Measurements from ENCODE around the gene POLH. TPM values are rescaled to one million over a fixed set of nuclear protein-coding genes. Genes with fewer than 3 reads are reported as not detected.
"Not testable (repeated sequence)": the region's sequence is repeated elsewhere in the genome, so short reads cannot be mapped to it uniquely, and the experiment has no call there.

The POLH gene
- total RNA-seq, 1 donor from 2014 or later: 5.9 TPM

DNA sequence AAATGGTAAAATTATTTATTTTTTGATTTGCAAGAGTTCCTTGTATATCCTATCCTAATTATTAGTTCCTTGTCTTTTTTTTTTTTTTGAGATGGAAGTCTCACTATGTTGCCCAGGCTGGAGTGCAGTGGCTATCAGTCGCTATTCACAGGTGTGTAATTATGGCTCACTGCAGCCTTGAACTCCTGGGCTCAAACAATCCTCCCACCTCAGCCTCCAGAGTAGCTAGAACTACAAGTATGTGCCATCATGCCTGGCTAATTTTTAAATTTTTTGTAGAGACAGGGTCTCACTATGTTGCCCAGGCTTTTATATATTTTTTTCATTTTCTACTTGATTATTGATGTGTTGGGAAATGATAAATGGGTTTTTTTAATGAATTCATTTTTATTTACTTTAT lies 13.6 kb downstream of the POLH start:
- DNase-seq (ENCODE audit: missing footprints); intact Hi-C loops (cut with DNase I); ATAC-seq: not testable (repeated sequence)

DNA sequence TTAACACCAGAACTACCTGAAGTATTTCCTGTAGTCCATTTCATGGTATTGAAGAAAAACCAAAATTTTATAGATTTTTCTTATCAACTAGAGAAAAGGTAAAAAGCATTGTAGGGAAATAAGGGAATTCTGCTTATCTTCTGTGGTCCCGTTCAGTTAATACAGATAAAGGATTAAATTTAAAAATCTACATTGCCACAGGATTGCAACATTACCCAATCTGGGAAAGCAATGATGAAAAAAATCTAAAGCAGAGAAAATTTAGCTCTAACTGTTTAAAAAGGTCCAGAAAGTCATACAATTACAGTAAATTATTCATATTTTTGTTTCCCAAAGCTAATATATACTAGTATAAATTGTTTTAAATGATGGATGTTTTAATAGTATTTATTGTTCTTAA lies 18.0 kb downstream of the POLH start:
- DNase-seq (ENCODE audit: missing footprints): no peak
- ATAC-seq: no peak
- intact Hi-C loops (cut with DNase I): no loop called here

DNA sequence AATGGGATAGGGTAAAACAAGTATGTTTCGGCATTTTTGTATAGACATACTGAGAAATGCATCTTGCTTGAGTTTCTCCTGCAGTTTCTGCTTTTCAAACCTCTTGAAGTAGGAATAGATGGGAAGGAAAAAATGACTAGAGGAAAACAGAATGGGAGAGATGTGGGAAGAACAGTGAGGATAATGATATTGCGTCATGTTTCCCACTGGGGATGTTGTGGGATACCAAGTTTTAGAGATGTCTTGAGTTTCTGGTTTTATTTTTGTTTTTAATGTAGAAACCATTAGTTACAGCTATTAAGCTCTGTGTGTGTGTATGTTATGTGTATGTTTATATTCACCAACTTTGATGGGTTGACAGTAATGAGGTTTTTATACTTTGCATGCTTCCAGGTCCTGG lies 24.6 kb downstream of the POLH start:
- no peak for DNase-seq (ENCODE audit: missing footprints)
- intact Hi-C loops (cut with DNase I): no loop called here

DNA sequence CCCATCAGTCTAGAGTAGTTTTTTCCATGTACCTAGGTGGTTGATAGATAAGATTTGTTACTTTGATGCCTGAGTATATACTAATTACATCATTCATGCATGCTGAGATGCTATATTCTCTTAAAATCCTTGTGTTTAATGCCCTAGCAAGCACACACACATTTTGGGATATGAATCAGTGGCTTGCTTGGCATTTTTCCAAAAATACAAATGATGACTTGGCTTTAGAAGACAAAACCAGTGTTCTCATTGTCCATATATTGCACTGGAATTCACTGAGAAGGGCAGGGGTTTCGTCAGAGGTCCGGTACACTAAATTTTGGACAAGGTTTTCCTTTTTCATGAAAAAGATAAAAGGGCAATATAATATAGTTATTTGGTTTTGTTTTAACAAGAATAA lies 28.2 kb downstream of the POLH start:
- intact Hi-C loops (cut with DNase I): no loop called here
- ATAC-seq: no peak
- DNase-seq (ENCODE audit: missing footprints): no peak

More for the DNA sequence above, 24.6 kb downstream of the POLH start:
- ATAC-seq: no peak

DNA sequence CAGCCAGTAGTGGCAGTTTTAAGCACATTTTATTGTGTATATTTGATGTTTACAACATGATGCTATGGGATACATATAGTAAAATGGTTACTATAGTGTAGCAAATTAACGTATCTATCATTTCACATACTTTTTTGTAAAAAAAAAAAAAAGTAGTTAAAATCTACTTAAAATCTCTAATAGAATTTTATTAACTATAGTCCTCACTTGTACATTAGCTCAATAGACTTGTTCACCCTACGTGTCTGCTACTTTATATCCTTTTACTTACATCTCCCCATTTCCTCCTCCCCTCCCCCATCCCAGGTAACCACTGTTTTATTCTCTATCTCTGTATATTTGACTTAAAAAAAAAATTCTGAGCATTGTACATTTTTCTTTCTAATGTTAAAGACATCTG lies 30.0 kb downstream of the POLH start:
- no peak for ATAC-seq
- no peak for DNase-seq (ENCODE audit: missing footprints)
- intact Hi-C loops (cut with DNase I): no loop called here

DNA sequence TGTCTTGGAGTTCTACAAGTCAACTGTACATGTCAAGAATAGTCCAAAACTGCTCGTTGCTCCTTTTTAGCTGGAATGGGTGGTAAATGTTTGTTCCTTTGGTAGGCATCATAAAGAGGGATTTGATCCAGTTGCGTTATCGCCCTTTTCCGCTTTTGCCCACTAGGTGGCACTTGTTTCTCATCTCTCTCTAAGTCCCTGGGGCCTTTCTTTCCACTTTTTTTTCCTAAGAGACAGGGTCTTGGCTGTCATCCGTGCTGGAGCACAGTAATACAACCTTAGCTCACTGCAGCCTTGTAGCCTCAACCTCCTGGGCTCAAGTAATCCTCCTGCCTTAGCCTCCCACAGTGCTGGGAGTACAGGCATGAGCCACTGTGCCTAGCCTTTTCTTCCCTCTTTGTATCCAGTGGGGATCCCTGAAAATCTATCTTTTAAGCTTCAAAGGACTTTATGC lies 32.4 kb downstream of the POLH start:
- intact Hi-C loops (cut with DNase I): loop anchor here (1.0 kb wide), 1 partner anchor 469 kb away; no protein-coding TSS in a partner anchor
- peak; percentile 57 for ATAC-seq
- no peak for DNase-seq (ENCODE audit: missing footprints)

DNA sequence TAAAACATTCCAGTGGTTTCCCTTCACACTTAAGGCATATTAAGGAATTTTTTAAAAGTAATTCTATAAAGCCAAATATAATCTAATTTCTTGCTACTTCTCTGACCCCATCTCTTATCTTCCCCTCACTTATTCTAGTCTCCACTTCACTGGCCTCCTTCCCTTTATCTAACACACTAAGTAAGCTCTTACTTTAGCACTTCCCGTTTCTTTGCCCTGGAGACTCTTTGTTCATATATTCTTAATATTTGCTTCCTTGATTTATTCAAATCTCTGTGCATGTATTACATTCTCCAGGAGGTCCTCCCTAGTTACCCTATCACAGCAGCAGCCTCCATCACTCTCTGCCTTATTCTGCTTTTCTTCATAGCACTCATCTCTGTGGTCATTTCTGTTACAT lies 32.8 kb downstream of the POLH start:
- intact Hi-C loops (cut with DNase I): loop anchor here (1.0 kb wide), 1 partner anchor 468 kb away; no protein-coding TSS in a partner anchor
- no peak for ATAC-seq

DNA sequence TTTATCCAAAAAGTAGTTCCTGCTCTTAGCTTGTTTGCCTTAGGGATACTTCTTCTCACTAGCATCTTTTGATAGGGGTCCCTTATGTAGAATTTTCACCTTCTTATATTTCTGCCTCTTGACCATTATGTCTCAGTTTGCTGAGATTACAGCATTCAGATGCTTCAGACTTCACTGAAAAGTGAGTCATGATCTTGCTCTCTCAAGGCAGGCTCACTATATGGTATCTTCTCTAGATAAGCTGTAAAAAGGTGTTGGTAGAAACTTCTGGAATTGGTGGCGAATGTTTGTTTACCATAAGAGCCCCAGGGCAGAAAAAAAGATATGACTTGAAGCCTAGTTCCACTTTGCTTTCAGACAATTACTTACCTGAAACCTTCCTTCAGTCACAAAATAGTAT lies 33.4 kb downstream of the POLH start:
- DNase-seq (ENCODE audit: missing footprints) (no peak), ATAC-seq (no peak)
- intact Hi-C loops (cut with DNase I): no loop called here

More for the DNA sequence above, 32.8 kb downstream of the POLH start:
- no peak for DNase-seq (ENCODE audit: missing footprints)

DNA sequence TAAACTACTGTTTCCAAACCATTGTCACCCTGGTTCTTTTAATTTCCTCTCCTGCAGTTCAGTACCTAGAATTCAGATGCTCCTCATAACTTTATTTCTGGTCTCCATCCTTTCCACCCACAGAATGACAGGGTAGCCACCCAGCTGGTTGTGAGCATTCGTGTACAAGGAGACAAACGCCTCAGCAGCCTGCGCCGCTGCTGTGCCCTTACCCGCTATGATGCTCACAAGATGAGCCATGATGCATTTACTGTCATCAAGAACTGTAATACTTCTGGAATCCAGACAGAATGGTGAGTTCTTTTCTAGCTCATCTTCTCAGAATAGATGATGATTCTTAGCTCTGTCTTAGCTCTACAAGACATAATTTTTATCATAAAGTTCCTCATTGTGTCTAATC lies 34.4 kb downstream of the POLH start:
- DNase-seq (ENCODE audit: missing footprints) (no peak), ATAC-seq (no peak)
- intact Hi-C loops (cut with DNase I): no loop called here

DNA sequence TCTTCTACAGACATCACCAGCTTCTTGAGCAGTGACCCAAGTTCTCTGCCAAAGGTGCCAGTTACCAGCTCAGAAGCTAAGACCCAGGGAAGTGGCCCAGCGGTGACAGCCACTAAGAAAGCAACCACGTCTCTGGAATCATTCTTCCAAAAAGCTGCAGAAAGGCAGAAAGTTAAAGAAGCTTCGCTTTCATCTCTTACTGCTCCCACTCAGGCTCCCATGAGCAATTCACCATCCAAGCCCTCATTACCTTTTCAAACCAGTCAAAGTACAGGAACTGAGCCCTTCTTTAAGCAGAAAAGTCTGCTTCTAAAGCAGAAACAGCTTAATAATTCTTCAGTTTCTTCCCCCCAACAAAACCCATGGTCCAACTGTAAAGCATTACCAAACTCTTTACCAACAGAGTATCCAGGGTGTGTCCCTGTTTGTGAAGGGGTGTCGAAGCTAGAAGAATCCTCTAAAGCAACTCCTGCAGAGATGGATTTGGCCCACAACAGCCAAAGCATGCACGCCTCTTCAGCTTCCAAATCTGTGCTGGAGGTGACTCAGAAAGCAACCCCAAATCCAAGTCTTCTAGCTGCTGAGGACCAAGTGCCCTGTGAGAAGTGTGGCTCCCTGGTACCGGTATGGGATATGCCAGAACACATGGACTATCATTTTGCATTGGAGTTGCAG lies 37.9 kb downstream of the POLH start:
- no peak for DNase-seq (ENCODE audit: missing footprints)
- intact Hi-C loops (cut with DNase I): no loop called here
- no peak for ATAC-seq

DNA sequence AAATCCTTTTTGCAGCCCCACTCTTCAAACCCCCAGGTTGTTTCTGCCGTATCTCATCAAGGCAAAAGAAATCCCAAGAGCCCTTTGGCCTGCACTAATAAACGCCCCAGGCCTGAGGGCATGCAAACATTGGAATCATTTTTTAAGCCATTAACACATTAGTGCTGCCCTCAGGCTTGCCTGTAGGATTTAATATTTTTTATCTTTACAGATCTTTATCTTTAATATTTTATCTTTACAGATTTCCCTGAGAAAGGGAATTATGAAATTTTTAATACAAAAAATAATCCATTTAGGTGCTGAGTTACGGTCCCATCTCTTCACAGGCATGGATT lies 38.4 kb downstream of the POLH start:
- DNase-seq (ENCODE audit: missing footprints): no peak
- intact Hi-C loops (cut with DNase I): no loop called here
- no peak for ATAC-seq

DNA sequence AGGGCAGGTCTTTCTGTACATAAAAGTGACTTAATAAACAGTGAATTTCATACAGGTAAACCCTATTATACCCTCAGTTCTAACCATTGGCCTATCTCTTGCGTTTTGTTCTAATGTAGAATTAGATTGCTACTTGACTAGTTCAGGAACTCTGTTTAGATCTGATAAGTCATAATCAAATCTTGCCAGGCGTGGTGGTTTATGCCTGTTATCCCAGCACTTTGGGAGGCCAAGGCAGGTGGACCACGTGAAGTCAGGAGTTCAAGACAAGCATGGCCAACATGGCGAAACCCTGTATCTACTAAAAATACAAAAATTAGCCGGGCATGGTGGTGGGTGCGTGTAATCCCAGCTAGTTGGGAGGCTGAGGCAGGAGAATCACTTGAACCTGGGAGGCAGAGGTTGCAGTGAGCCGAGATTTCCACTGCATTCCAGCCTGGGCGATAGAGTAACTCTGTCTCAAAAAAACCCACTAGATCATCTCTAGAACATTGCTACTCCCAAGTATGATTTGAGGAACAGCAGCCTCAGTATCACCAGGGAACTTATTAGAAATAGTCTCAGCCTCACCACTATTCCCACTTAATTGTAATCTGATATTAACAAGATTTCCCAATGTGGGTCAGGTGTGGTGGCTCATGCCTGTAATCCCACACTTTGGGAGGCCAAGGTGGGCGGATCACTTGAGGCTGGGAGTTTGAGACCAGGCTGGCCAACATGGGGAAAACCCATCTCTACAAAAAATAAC lies 40.9 kb downstream of the POLH start:
- intact Hi-C loops (cut with DNase I): no loop called here
- no peak for DNase-seq (ENCODE audit: missing footprints)
- ATAC-seq: no peak

DNA sequence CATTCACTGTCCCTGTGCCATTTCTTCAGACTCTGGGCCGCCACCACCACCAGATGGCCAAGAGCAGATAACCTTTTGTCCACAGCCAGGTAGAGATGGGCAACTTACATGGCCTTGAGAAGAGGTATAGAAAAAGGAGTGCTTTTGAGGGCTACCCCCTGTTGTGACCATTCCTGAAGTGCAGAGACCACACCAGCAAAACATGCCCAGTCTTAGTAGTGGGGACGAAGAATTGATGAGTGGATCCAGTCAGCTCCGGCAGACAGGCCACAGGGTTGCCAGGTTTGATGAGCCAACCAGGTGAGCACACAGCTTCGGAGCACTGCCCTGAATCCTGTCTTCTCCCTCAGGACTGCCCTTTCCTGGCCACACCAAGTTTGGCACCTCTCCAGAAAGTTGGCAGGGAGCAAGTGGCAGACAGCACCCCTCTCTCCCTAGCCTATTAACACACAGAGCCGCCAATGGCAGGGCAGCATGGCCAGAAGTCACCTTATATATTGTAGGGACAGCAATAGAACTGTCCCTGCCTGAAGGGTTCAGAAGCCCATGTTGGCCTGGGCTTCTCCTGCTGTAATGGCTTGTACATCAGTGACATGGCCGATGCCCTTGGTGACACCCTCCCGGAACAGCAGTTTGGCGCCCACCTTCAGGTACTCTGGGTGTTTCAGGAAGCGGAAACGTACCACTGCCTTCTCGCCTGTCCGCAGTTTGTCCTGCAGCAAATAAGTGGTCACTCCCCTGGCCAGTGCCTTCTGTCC lies 45.3 kb downstream of the POLH start:
- ATAC-seq (no peak), DNase-seq (ENCODE audit: missing footprints) (no peak)
- intact Hi-C loops (cut with DNase I): no loop called here

DNA sequence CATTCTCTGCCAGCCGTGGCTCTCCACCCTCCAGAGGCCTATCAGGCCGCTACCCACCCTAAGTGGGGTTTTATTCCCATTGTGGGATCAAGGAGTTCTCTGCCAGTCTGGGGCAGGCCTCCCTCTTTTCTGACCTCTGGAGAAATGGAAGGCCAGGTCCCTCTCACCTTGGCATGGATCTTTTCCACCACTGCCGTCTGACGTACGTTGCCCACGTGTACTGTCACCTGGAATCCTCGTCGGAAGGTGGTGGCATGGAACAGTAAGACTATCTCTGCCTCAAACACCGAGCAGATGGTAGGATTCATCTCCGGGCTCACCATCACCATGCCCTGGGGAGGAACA lies 45.8 kb downstream of the POLH start:
- no peak for ATAC-seq
- no peak for DNase-seq (ENCODE audit: missing footprints)
- intact Hi-C loops (cut with DNase I): no loop called here

DNA sequence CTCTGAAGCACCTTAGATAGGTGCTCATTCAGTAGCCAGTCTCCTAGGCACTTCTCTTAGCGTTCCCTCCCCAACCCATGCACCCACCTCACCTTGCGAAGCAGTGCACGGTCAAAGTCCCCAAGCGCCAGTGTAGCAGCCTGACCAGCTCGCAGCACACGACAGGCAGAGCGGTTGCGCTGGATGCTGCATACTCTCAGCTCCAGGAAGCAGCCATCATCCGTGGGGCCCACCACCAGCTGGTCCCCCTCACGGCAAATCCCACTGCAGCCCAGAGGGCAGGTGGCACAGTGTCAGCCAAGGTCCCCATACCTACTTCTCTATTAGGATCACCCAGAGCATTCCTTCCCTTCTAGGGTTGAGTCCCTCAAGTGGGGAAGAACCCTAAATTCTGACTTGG lies 46.6 kb downstream of the POLH start:
- DNase-seq (ENCODE audit: missing footprints) (no peak), ATAC-seq (no peak)
- intact Hi-C loops (cut with DNase I): no loop called here

DNA sequence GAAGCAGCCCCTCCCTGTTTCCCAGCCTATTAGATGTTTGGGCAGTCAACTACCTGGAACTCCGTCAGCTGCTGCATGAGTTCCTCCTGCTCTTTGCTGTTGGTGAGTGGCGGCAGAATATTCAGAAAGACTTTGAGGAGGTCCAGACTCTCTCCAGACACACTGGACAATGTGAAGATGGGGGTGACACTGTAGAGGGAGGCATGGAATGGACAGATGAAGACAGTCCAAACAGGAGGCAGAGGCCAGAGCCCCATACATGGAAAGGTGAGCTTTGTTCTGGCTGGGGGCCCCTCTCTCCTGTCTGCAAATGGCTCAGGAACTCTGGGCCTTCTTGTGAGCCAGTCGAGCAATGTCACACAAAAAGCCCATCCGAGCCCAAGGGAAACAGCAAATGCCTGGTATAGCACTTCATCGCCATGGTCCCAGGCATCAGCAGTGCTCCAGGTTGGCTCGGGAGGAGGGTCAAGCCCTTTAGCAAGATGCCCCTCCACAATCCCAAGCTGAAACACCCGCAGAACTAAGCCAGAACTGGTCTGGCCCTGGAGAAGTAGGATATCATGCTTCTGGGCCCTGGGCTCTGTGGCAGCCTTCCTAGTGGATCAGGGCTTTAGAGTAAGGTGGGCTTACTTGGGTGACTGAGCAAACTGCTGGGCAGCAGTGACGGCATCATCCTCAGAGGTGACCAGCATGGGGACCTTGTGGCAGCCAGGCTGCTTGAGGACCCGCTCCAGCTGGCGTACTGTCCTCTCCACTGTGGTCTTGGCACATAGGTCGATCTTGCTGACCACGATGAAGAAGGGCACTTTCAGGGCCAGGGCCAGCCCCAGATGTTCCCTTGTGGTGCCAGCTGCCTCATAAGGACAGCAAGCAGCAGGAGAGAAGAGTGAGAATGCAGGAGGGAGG lies 48.1 kb downstream of the POLH start:
- DNase-seq (ENCODE audit: missing footprints) (no peak), ATAC-seq (no peak)
- intact Hi-C loops (cut with DNase I): no loop called here

DNA sequence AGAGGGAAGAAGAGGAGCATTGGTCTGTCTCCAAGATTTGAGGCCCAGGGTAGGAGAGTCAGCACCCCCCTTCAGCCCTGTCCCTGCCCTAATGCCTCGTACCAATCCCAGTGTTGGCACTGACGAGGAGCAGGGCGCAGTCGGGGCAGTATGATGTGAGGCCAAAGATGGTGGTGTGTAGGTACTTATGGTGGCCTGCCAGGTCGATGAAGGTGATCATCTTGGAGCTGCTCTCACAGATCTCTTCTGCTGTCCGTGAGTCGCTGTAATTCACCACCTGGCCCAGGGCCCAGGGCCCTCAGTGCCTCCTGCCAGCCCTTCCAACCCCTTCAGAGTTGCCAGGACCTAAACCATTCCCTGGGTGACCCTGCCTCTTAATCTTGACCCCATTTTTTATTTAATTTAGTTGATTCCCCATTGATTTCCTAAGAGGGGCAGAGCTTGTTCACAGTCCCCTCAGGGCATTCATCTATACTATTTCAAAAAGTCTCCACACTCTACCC lies 48.9 kb downstream of the POLH start:
- ATAC-seq (no peak), DNase-seq (ENCODE audit: missing footprints) (no peak)
- intact Hi-C loops (cut with DNase I): no loop called here

DNA sequence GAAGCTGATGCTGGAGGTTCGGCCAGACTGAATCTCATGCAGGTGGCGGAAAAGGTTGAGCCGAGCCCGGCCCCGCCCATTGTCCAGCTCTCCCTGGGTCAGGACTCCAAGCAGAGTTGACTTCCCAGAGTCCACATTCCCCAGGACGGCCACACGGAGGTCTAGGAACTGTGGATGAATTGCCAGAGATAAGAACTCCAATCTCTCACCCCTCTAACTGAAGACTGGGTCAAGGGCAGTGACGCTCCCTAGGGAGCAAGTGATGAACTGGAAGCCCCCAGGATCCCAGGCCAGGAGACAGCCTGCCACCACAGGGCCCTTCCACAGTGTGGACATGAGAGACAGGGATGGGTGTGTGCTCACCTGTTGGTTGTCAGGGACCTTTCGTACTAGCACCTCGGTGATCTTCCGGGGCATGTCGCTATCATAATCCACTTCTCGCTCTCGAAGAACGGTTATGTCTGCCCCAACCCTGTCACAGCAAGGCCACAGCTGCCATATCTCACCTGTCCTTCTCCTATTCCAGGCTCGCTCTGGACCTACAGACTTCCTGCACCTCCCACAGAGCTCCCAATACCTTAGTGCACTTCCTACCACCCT lies 49.5 kb downstream of the POLH start:
- intact Hi-C loops (cut with DNase I): no loop called here
- DNase-seq (ENCODE audit: missing footprints): no peak
- ATAC-seq: no peak

All from Right ventricle myocardium inferior (tissue), 1 donor.